ENCODE measurements around the gene SNRPA1.

GRCh38 chr15:101325263-101326025 lies 30.4 kb upstream of the SNRPA1 start:
- TF ChIP-seq CTCF (conservative IDR thresholded peaks at IDR 0.05): no peak
- no peak for TF ChIP-seq ZFX (IDR thresholded peaks at IDR 0.05)
